Left lung (tissue), 10 donors: Measurements from ENCODE around the gene RNASE8. TPM values are rescaled to one million over a fixed set of nuclear protein-coding genes. Genes with fewer than 3 reads are reported as not detected.

Experiments
- ATAC-seq: fragments of 200-7000 bp; cut with Tn5 transposase; one replicate; pipeline ENCODE4 v1.9.1; 2020; ENCODE audit warnings: moderate library complexity
- DNase-seq, 4 donors: peaks; one replicate each; pipeline ENCODE4 v3.0.0-alpha.2; 2013 to 2020
- H3K27ac ChIP-seq, 2 donors: fragments of 200-600 bp; sonication (generic) in 1 of 2; one replicate each; pipeline versions ENCODE4 v1.5.0 to v1.8.0; 2020 to 2021
- H3K27me3 ChIP-seq, 2 donors: fragments of 200-600 bp; sonication (generic) in 1 of 2; one replicate each; pipeline versions ENCODE4 v1.5.0 to v1.8.0; 2020 to 2021
- H3K36me3 ChIP-seq, 2 donors: fragments of 200-600 bp; sonication (generic) in 1 of 2; one replicate each; pipeline versions ENCODE4 v1.5.0 to v1.8.0; 2020 to 2021
- H3K4me1 ChIP-seq, 2 donors: fragments of 200-600 bp; one replicate each; pipeline ENCODE4 v1.8.0; 2021
- H3K4me3 ChIP-seq, 2 donors: fragments of 200-600 bp; sonication (generic) in 1 of 2; one replicate each; pipeline versions ENCODE4 v1.5.0 to v1.8.0; 2020 to 2021; ENCODE audit warnings: mild to moderate bottlenecking in 1 of 2
- H3K9me3 ChIP-seq, 2 donors: fragments of 200-600 bp; sonication (generic) in 1 of 2; one replicate each; pipeline versions ENCODE4 v1.5.0 to v1.8.0; 2020 to 2021
- intact Hi-C, 2 donors: fragments of 100-400 bp; cut with DNase I; formaldehyde crosslinking; loops; one replicate each; pipeline versions ENCODE4 v1.11.2 to v1.14.2; 2022
- polyA plus RNA-seq, 6 donors: library from polyadenylated mRNA; unstranded; fragments of 120-200 nt; gene quantifications; one replicate each; pipeline ENCODE4 v1.2.1, GENCODE V29; 2013; ENCODE audit not compliant: insufficient read length in 6 of 6
- total RNA-seq, 2 donors: library from RNA; stranded (reverse); fragmentation: NEBNext Ultra II Directional; extraction: Animal tissue kit (Norgen Biotek cat#: 25700); gene quantifications; one replicate each; pipeline ENCODE4 v1.2.1, GENCODE V29; 2021
- TF ChIP-seq, protein P1 (sequence below), 2 donors: fragments of 200-600 bp; sonication (generic) in 1 of 2; IDR thresholded peaks; one replicate each; pipeline versions ENCODE4 v1.5.0 to v1.8.0; 2021; ENCODE audit warnings: antibody characterized with exemption in 2 of 2
- donor health status: DM: no; HTN: yes; CAD: no.
- donor health status: DM: no; HTN: no; CAD: no.

Gene RNASE8
- total and polyA plus RNA-seq, 8 donors: 0.21 to 0.31 TPM; not detected in 6

- intact Hi-C loops: no loop called here
- H3K9me3 ChIP-seq: no peaks in the 10 kb centered on the region
- no peak overlapping the region for H3K27ac ChIP-seq
- H3K4me1 ChIP-seq: peaks cover 0 to 3% of the 10 kb centered on the region in 2 donors
- TF ChIP-seq, protein P1, sequence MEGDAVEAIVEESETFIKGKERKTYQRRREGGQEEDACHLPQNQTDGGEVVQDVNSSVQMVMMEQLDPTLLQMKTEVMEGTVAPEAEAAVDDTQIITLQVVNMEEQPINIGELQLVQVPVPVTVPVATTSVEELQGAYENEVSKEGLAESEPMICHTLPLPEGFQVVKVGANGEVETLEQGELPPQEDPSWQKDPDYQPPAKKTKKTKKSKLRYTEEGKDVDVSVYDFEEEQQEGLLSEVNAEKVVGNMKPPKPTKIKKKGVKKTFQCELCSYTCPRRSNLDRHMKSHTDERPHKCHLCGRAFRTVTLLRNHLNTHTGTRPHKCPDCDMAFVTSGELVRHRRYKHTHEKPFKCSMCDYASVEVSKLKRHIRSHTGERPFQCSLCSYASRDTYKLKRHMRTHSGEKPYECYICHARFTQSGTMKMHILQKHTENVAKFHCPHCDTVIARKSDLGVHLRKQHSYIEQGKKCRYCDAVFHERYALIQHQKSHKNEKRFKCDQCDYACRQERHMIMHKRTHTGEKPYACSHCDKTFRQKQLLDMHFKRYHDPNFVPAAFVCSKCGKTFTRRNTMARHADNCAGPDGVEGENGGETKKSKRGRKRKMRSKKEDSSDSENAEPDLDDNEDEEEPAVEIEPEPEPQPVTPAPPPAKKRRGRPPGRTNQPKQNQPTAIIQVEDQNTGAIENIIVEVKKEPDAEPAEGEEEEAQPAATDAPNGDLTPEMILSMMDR (IDR thresholded peaks at IDR 0.05): no peak
- H3K27me3 ChIP-seq: peaks cover 0 to 14% of the 10 kb centered on the region in 2 donors
- no peak overlapping the region for H3K4me3 ChIP-seq
- no peaks in the 10 kb centered on the region for H3K36me3 ChIP-seq
- DNase-seq (no peak), ATAC-seq (no peak)
Observed at GRCh38 chr14:21063479-21063878, 5.9 kb downstream of the RNASE8 start.

DNA sequence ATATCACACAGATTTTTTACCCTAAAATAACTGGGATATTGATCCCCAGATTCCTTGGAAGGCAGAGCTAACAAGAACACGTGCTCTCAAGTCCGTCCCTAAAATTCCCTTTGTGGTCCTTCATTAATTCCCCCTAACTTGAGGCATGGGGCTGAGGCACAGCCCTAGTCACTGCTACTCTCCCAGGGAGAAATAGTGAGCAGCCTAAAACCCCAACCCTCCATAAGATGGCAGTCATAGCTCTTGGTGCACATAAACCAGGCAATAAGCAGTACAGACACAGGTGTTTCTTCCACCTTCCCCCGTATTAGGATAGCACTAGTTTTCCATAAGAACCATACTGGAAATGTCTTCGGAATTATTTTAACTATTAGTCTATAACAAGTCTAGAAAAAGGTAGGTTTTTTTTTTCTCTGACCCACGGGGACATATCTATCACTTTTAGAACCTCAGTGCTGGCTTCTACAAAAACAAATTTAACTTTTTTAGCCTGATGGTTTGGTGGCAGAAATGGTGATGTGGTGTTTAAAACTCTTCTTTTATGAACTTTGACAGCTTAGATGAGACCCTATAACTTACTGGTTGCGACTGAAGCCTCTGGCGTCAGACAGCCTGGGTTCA is 9.4 kb downstream of the RNASE8 start:
- no peak for DNase-seq
- TF ChIP-seq, protein P1 (IDR thresholded peaks at IDR 0.05): no peak
- H3K4me3 ChIP-seq: no peak overlapping the region
- H3K36me3 ChIP-seq: no peaks in the 10 kb centered on the region
- no peaks in the 10 kb centered on the region for H3K9me3 ChIP-seq
- ATAC-seq: no peak
- H3K27ac ChIP-seq: no peak overlapping the region
- peaks cover 15 to 31% of the 10 kb centered on the region in 2 donors for H3K4me1 ChIP-seq
- intact Hi-C loops: no loop called here
- peaks cover 4 to 32% of the 10 kb centered on the region in 2 donors for H3K27me3 ChIP-seq

GRCh38 chr14:21068521-21069387 is 11.1 kb downstream of the RNASE8 start:
- DNase-seq (peak in 3 of 4 donors; percentile 59 to 81 (median 76)), ATAC-seq (peak; percentile 44)
- H3K9me3 ChIP-seq: no peaks in the 10 kb centered on the region
- peak overlapping the region; percentile 88 to 89 for H3K27ac ChIP-seq
- peaks cover 4 to 32% of the 10 kb centered on the region in 2 donors for H3K27me3 ChIP-seq
- intact Hi-C loops: no loop called here
- H3K36me3 ChIP-seq: peaks cover 0 to under 1% of the 10 kb centered on the region in 2 donors
- TF ChIP-seq, protein P1 (IDR thresholded peaks at IDR 0.05): peak; percentile 65 to 68
- peak overlapping the region; percentile 67 to 74 for H3K4me3 ChIP-seq
- H3K4me1 ChIP-seq: peaks cover 17 to 44% of the 10 kb centered on the region in 2 donors

GRCh38 chr14:21069388-21070082 is 11.9 kb downstream of the RNASE8 start:
- Histone ChIP-seq H3K36me3 (peaks cover 0 to 8% of the 10 kb centered on the region in 2 donors), H3K9me3 (no peaks in the 10 kb centered on the region), H3K4me3 (peak overlapping the region; percentile 67 to 74), H3K4me1 (peaks cover 17 to 44% of the 10 kb centered on the region in 2 donors), H3K27ac (peak overlapping the region; percentile 88 to 89), H3K27me3 (peaks cover 4 to 32% of the 10 kb centered on the region in 2 donors)
- TF ChIP-seq, protein P1 (IDR thresholded peaks at IDR 0.05): no peak
- ATAC-seq (peak; percentile 2), DNase-seq (peak in 3 of 4 donors; percentile 64 to 69 (median 65))
- intact Hi-C loops: no loop called here
